Activated CD8-positive, alpha-beta memory T cell treated with anti-CD3 and anti-CD28 coated beads, Interleukin-2, amount 50 U/mL, for 1 hour (primary cell): ENCODE data around the gene RIMS4.

Experiments
- DNase-seq: peaks from one replicate; pipeline ENCODE4 v3.0.0-alpha.2; 2020; ENCODE audit errors: extremely low read depth

RIMS4 gene

DNA sequence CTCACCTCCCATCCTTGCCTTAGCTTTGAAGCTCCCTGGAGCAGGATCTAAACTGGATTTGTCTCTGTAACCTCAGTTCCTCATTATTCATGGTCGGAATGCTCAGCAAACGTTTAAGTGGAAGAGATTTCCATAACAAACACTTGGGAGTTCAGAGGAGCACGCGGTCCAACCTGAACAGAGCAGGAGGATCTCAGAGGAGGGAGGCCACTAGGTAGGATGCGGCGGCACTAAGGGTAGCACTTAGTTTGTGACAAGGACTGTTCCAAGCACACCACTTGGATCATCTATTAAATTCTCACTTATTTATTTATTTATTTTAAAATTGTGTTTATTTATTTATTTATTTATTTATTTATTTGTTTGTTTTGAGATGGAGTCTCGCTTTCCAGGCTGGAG is 108.5 kb downstream of the RIMS4 start:
- DNase-seq: no peak
